Chondrocyte (in vitro differentiated cells): Measurements from ENCODE around the gene LGALS9. TPM values are rescaled to one million over a fixed set of nuclear protein-coding genes. Genes with fewer than 3 reads are reported as not detected.

Experiments
- DNase-seq: peaks from one replicate; pipeline ENCODE4 v3.0.0; 2021; ENCODE audit warnings: mixed read lengths, low spot score
- H3K27ac Mint-ChIP-seq: one replicate; pipeline ENCODE4 v1.8.0; 2021; ENCODE audit warnings: mild to moderate bottlenecking, moderate library complexity, mixed read lengths; ENCODE audit not compliant: unreplicated experiment
- H3K27me3 Mint-ChIP-seq: 2 replicates; pipeline ENCODE4 v1.8.0; 2021; ENCODE audit warnings: low read depth, mixed read lengths
- H3K36me3 Mint-ChIP-seq: 2 replicates; pipeline ENCODE4 v1.8.0; 2021; ENCODE audit warnings: low read depth, mixed read lengths
- H3K4me1 Mint-ChIP-seq: 2 replicates; pipeline ENCODE4 v1.8.0; 2021; ENCODE audit warnings: low read depth, mild to moderate bottlenecking, mixed read lengths
- H3K4me3 Mint-ChIP-seq: one replicate; pipeline ENCODE4 v1.8.0; 2021; ENCODE audit warnings: mild to moderate bottlenecking, moderate library complexity, mixed read lengths; ENCODE audit not compliant: unreplicated experiment
- H3K9me3 Mint-ChIP-seq: 2 replicates; pipeline ENCODE4 v1.8.0; 2021; ENCODE audit warnings: low read depth, mixed read lengths
- CTCF ChIP-seq: fragments of 200-600 bp; sonication (generic); IDR thresholded peaks from 2 replicates; pipeline ENCODE4 v1.5.0; 2021; ENCODE audit warnings: antibody characterized with exemption, mild to moderate bottlenecking, moderate library complexity
- total RNA-seq: library from RNA; stranded (reverse); gene quantifications from 3 replicates; pipeline ENCODE4 v1.2.1, GENCODE V29; 2021

LGALS9 gene
- total RNA-seq, 1 donor from 2014 or later = 4.3 TPM

GRCh38 chr17:27598337-27599050 is 32.5 kb upstream of the LGALS9 start:
- H3K36me3 Mint-ChIP-seq = peaks cover 30% of the 10 kb centered on the region
- no peak for DNase-seq
- TF ChIP-seq CTCF = no peak
- H3K27ac Mint-ChIP-seq = no peak overlapping the region
- no peaks in the 10 kb centered on the region for H3K27me3 Mint-ChIP-seq
- H3K4me3 Mint-ChIP-seq = no peak overlapping the region
- H3K9me3 Mint-ChIP-seq = no peaks in the 10 kb centered on the region
- H3K4me1 Mint-ChIP-seq = peaks cover 18% of the 10 kb centered on the region

- Mint-ChIP-seq H3K27me3 (no peaks in the 10 kb centered on the region), H3K4me3 (no peak overlapping the region), H3K4me1 (peaks cover 18% of the 10 kb centered on the region), H3K36me3 (peaks cover 19% of the 10 kb centered on the region), H3K27ac (peak overlapping the region; percentile 8), H3K9me3 (no peaks in the 10 kb centered on the region)
- no peak for TF ChIP-seq CTCF
- no peak for DNase-seq
Measured at GRCh38 chr17:27600471-27600870, 30.5 kb upstream of the LGALS9 start.

GRCh38 chr17:27601069-27601974 is 29.7 kb upstream of the LGALS9 start:
- H3K36me3 Mint-ChIP-seq = peaks cover 22% of the 10 kb centered on the region
- no peaks in the 10 kb centered on the region for H3K27me3 Mint-ChIP-seq
- no peaks in the 10 kb centered on the region for H3K9me3 Mint-ChIP-seq
- TF ChIP-seq CTCF = peak; percentile 97
- H3K4me1 Mint-ChIP-seq = peaks cover 16% of the 10 kb centered on the region
- H3K4me3 Mint-ChIP-seq = no peak overlapping the region
- no peak overlapping the region for H3K27ac Mint-ChIP-seq
- no peak for DNase-seq

- Mint-ChIP-seq H3K27ac (no peak overlapping the region), H3K4me1 (peaks cover 10% of the 10 kb centered on the region), H3K27me3 (no peaks in the 10 kb centered on the region), H3K9me3 (no peaks in the 10 kb centered on the region), H3K36me3 (peaks cover 21% of the 10 kb centered on the region), H3K4me3 (no peak overlapping the region)
- DNase-seq = no peak
- peak; percentile 66 for TF ChIP-seq CTCF
Measured at GRCh38 chr17:27601975-27602302, 29.0 kb upstream of the LGALS9 start.

GRCh38 chr17:27602721-27603420 is 28.1 kb upstream of the LGALS9 start:
- peaks cover 10% of the 10 kb centered on the region for H3K4me1 Mint-ChIP-seq
- TF ChIP-seq CTCF = peak; percentile 95
- DNase-seq = no peak
- H3K27me3 Mint-ChIP-seq = no peaks in the 10 kb centered on the region
- H3K36me3 Mint-ChIP-seq = peaks cover 21% of the 10 kb centered on the region
- H3K9me3 Mint-ChIP-seq = no peaks in the 10 kb centered on the region
- no peak overlapping the region for H3K4me3 Mint-ChIP-seq
- no peak overlapping the region for H3K27ac Mint-ChIP-seq
